HG02571 (cell line): ENCODE results near the gene TXK.

Experiments used
- ATAC-seq: cut with Tn5 transposase; IDR thresholded peaks from one replicate; pipeline ENCODE4 v1.9.1; 2021; ENCODE audit warnings: mild to moderate bottlenecking, moderate library complexity; ENCODE audit not compliant: unreplicated experiment

The TXK gene

DNA sequence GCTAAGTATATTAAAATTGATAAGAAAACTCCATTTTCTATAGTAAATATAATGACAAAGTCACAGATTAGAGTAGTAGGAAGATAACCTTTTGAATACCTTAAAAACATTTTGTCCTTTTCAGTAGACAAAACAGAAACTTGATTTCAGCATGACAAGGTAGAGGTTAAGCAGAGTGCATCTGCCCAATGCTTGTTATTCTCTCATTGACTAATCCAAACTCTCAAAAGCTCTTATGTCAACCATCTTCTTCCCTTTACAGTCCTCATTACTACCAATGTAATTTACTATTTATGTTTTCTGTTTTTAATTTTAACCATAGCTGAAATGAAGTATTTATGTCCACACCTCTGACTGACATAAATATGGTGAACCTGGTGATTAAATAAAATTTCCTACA lies 106.4 kb downstream of the TXK start:
- ATAC-seq = peak; percentile 68

DNA sequence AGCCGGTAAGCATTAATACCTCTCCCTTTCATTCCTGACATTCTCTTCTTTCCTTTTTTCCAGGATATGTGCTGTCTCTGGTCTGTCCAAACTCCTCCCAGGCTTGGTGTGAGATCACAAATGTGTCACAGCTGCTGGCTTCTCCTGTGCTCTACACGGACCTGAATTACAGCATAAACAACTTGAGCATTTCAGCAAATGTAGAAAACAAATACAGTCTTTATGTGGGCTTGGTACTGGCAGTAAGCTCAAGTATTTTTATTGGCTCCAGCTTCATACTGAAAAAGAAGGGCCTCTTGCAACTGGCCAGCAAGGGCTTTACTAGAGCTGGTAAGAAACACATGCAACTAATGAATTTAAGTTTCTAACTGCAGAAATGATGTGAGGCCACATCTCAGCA lies 109.0 kb downstream of the TXK start:
- no peak for ATAC-seq

DNA sequence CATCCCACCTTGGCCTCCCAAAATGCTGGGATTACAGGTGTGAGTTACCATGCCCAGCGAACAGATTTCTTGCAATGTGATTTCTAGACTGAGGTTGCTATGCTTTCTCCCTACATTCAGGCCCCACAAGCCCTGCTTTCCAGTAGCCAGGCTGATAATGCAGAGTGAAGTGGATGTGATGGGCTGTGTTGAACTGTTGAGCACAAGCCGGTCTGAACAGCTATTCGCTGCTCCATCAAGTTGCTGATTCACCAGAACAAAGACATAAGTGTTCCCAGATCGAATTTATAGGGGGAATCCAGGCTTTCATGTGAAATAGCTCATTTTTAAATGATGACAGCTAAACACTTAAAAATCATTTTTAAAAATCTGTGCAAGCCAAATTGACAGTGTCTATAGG lies 109.5 kb downstream of the TXK start:
- no peak for ATAC-seq

DNA sequence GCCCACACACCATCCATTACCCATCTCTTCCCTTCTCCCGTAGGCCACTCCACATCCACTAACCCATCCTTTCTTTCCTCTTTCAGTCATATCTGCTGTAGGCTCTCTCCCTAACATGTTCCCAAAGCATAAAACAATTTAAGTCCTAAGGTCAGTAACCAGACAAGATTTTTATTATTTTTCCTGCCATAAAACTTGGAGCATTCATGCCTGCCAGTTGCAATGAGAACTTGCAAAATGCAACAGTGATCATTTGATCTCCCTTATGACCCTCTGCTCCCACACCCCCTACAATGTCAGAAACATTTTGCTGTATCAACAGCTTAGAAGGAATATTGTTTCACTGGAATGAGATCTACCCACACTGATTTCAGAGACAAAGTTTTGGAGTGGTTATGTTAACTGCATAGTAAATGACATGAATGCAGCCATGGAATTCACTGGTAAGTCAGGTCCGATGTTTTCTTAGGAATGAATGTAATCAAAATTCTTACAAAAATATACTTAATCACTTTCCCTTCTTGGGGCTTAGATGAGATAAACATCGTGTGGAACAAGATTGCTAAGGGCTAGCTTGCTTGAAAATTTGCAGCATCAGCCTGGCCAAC lies 111.8 kb downstream of the TXK start:
- ATAC-seq = no peak

DNA sequence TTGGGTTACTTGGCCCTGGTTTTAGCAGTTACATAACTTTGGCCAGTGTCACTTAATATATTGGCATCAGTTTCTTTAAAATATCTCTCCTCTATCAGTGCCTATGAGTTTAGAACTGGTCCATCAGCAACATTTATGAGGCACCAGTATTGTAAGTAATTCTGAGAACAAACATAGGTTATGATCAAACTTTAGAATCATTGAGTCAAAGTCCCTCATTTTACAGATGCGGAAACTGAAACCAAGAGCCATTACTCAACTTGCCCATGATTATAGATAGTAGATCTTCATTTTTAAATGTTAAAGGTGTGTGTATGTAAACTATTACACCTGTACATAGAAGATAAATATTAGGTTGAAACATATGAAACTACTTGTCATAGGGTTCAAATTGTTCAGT lies 113.0 kb downstream of the TXK start:
- ATAC-seq = no peak

DNA sequence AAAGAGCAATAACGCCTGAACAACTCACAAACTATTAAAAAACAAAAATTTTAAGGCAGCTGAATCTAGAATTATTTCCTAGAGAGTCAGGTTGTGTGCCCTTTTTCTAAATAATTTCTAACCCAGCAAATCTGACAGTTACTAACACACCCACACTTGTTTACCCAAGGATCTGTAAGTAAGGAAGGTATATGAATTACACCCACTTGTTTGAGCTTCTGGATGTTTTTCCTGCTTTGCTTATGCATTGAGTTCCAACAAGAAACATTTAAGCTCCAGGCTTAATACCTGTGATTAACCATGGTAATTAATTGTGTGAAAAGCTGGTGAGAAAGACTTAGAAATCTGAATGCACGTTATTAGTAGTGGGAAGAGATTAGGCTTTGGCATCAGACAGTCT lies 115.9 kb downstream of the TXK start:
- no peak for ATAC-seq

DNA sequence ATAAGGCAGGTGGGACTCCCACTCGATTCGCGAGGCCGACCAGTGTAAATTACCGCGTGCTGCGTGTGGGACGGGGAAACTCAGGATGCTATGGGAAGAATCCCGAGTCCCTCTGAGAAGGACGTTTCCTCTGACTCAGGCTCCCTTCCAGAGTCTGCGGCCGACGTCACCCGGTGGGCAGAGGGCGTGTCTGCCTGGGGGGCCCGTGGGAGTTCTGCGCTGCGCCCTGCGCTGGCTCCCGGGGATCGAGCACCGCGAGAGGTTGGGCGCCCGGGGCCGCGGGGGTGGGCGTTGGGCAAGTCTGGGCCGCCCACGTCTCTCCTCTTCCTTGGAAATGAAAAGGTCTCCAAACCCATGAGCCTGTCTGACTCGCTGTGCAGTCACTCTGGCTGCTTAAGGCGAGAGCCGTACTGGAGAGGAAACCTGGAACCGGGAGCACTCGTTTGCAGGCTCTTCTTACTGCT lies 116.9 kb downstream of the TXK start:
- no peak for ATAC-seq
